Transverse colon (tissue), 4 donors: ENCODE measurements around the gene PRSS50. TPM values are rescaled to one million over a fixed set of nuclear protein-coding genes. Genes with fewer than 3 reads are reported as not detected.

Experiments used
- DNase-seq: peaks from one replicate; pipeline ENCODE4 v3.0.0-alpha.2; 2019
- H3K27ac ChIP-seq, 4 donors: fragments of 200-600 bp; sonication (generic); 2 replicates each; pipeline ENCODE4 v1.5.1; 2016 to 2018; ENCODE audit warnings: inconsistent platforms in 4 of 4
- H3K27me3 ChIP-seq: fragments of 200-600 bp; sonication (generic); 2 replicates; pipeline ENCODE4 v1.5.1; 2017; ENCODE audit warnings: inconsistent platforms
- H3K36me3 ChIP-seq, 4 donors: fragments of 200-600 bp; sonication (generic); 2 replicates each; pipeline ENCODE4 v1.5.1; 2017 to 2019; ENCODE audit warnings: inconsistent platforms in 4 of 4
- H3K4me1 ChIP-seq, 4 donors: fragments of 200-600 bp; sonication (generic); 2 replicates each; pipeline ENCODE4 v1.5.1; 2017 to 2020; ENCODE audit warnings: inconsistent platforms in 4 of 4
- H3K4me3 ChIP-seq, 4 donors: fragments of 200-600 bp; sonication (generic); 1 replicate in 1 of 4; 2 replicates in 3 of 4; pipeline versions ENCODE4 v1.5.1 to v1.6.1; 2017 to 2019; ENCODE audit warnings: inconsistent platforms in 4 of 4
- H3K9me3 ChIP-seq, 2 donors: fragments of 200-600 bp; sonication (generic); 2 replicates each; pipeline ENCODE4 v1.5.1; 2017 to 2019; ENCODE audit warnings: inconsistent platforms in 2 of 2
- EP300 ChIP-seq: sonication (generic); formaldehyde crosslinking; IDR thresholded peaks from one replicate; pipeline ENCODE4 v1.6.1; 2017; ENCODE audit warnings: antibody characterized with exemption, low read depth
- POLR2A ChIP-seq: fragments of 450-650 bp; IDR thresholded peaks from one replicate; pipeline ENCODE4 v1.6.1; 2016; ENCODE audit warnings: antibody characterized with exemption, mild to moderate bottlenecking, moderate library complexity
- POLR2AphosphoS5 ChIP-seq, 3 donors: sonication (generic); formaldehyde crosslinking; IDR thresholded peaks; one replicate each; pipeline ENCODE4 v1.6.1; 2016; ENCODE audit warnings: antibody characterized with exemption in 3 of 3
- WGBS, 2 donors: methylation state at CpG; one replicate each; pipeline ENCODE4 v1.1.5; 2018; ENCODE audit warnings: low coverage in 1 of 2; 5-methylcytosine and 5-hydroxymethylcytosine counted together
- in situ Hi-C, 4 donors: fragments of 200-750 bp; cut with MboI; loops; one replicate each; pipeline versions ENCODE4 v1.15.0 to v1.15.1; 2017; ENCODE audit warnings: low sequenced_read_pairs in 3 of 4, low pct_ligation_motif_present in 1 of 4, low pct_unique_long_range_greater_than_20kb in 1 of 4
- intact Hi-C: fragments of 100-400 bp; cut with DNase I; formaldehyde crosslinking; loops from one replicate; pipeline ENCODE4 v1.15.1; 2023; ENCODE audit warnings: low total_unique reads
- total RNA-seq, 4 donors: library from RNA; depleted of rRNA; stranded (reverse); fragments of >200 nt; gene quantifications; one replicate each; pipeline ENCODE4 v1.1.0, GENCODE V29; 2016
- TF ChIP-seq, protein P1 (sequence below), 5 experiments: fragments of 200-600 bp in 3 of 5; fragments of 450-650 bp in 2 of 5; sonication (generic) in 3 of 5; IDR thresholded peaks; 1 replicate in 2 of 5; 2 replicates in 3 of 5; pipeline ENCODE4 v1.5.1; 2016 to 2017; ENCODE audit warnings: antibody characterized with exemption in 5 of 5, inconsistent platforms in 3 of 5, mild to moderate bottlenecking in 2 of 5, moderate library complexity in 1 of 5

The PRSS50 gene
- total RNA-seq, 4 donors from 2014 or later, result 0.14 TPM; not detected in 3

DNA sequence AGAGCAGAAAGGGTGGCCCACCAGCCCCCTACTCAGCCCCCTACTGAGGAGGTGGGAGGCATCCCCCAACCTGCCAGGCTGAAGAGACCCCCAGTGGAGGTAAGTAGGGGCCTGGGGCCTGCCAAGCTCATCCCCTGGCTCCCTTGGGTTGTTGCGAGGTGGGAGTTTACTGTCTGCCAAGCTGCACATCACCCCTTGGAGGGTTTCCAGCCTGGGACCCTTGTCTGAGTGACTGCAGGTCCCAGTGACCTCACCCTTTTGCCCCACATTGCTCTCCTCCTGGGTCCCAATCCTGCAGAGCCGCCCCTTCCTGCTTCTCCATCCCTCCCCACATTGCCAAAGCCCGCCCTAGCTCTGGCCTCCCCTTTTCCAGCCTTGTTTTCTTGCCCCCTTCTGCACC lies 23.1 kb downstream of the PRSS50 start:
- no peak for TF ChIP-seq POLR2AphosphoS5 (IDR thresholded peaks at IDR 0.05)
- TF ChIP-seq EP300, result no peak
- no peak for TF ChIP-seq POLR2A
- TF ChIP-seq, protein P1, sequence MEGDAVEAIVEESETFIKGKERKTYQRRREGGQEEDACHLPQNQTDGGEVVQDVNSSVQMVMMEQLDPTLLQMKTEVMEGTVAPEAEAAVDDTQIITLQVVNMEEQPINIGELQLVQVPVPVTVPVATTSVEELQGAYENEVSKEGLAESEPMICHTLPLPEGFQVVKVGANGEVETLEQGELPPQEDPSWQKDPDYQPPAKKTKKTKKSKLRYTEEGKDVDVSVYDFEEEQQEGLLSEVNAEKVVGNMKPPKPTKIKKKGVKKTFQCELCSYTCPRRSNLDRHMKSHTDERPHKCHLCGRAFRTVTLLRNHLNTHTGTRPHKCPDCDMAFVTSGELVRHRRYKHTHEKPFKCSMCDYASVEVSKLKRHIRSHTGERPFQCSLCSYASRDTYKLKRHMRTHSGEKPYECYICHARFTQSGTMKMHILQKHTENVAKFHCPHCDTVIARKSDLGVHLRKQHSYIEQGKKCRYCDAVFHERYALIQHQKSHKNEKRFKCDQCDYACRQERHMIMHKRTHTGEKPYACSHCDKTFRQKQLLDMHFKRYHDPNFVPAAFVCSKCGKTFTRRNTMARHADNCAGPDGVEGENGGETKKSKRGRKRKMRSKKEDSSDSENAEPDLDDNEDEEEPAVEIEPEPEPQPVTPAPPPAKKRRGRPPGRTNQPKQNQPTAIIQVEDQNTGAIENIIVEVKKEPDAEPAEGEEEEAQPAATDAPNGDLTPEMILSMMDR (IDR thresholded peaks at IDR 0.05), result no peak
- in situ Hi-C loops (no loop called here), intact Hi-C loops (no loop called here)
- Histone ChIP-seq H3K9me3 (no peaks in the 10 kb centered on the region), H3K4me1 (peaks cover 11 to 60% (median 36%) of the 10 kb centered on the region in 4 donors), H3K27me3 (no peaks in the 10 kb centered on the region), H3K36me3 (no peaks in the 10 kb centered on the region), H3K4me3 (no peak overlapping the region), H3K27ac (peak overlapping the region in 1 of 4 donors; percentile 83)
- DNase-seq, result no peak
- WGBS, 2 donors, result 98 to 100% methylated on average over 2 to 3 of the region's 3 CpGs

DNA sequence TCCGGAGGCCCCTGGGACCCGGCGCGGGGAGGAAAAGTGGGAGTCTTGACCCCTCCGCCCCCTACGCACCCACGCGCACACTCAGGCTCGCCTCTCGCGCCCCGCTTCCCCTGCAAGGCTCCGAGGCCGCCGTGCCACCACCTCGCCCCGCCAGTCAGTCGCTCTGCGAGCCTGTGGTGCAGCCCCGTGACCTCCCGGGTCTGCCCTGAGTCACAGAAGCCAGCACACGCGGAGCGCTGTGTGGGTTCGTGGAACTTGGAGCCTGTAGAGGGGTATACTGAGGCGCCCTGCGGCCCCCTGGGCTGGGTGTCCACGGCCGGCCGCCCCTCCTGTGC lies 23.8 kb downstream of the PRSS50 start:
- peaks cover 11 to 60% (median 36%) of the 10 kb centered on the region in 4 donors for H3K4me1 ChIP-seq
- WGBS, 2 donors, result 1% methylated on average over 14 of the region's 30 CpGs; no CpG with 5 or more reads in 1 of the 2 donors
- in situ Hi-C loops, result no loop called here

DNA sequence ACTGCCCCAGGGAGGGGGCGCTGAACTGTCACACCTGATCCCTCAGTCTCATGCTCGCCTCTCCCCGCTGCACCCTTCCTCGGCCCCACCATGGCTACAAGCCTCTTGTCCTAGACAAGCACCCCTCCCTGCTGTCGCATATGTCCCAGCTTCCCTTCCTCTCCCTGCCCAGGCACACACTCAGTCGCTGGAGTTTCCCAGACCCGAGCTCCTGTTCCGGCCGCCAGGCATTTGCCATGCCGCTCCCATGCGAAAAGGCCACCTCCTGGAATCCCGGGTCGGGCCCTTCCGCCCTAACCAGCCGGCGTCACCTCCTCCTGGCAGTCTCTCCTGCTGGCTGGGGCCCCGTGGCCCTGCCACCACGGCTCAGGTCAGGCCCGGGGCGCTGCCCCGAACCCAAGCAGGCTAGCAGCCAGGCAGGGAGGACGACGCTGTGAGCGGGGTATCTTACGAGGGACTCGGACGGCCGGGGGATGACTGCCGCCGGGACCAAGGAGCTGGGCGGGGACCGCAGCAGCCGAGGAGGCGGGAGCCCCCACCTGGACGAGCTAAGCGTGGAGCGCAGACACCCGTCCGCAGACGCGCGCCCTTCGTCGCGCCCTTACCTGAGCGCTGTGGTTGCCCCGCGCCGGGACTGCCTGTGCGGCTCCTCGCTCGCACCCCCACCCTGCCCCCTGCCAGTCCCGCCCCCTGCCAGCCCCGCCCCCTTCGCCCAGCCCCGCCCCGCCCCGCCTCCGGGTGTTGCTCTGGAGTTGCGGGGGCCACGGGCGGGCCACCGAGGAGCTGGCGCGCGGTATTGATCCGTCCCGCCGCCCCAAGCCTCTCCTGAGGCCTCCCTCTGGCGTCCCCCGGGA lies 24.4 kb downstream of the PRSS50 start, which contains the start of gene ALS2CL:
Gene ALS2CL (minus strand): TSS at position 642 of the 854 bp plus-strand sequence. CDS start 4,239 bp downstream, outside the sequence.
- WGBS, 2 donors, result 1 to 20% methylated on average over 4 to 70 of the region's 71 CpGs
- H3K27ac ChIP-seq, result peak within 1 kb of the TSS; percentile 70 to 91 (median 86)
- peak; percentile 81 for DNase-seq
- no peaks in the 10 kb centered on the region for H3K36me3 ChIP-seq
- in situ Hi-C loops (no loop called here), intact Hi-C loops (no loop called here)
- H3K27me3 ChIP-seq, result no peaks in the 10 kb centered on the region
- no peaks in the 10 kb centered on the region for H3K9me3 ChIP-seq
- H3K4me1 ChIP-seq, result peaks cover 11 to 60% (median 36%) of the 10 kb centered on the region in 4 donors
- TF ChIP-seq POLR2AphosphoS5 (IDR thresholded peaks at IDR 0.05) (peak; percentile 74 to 90 (median 87)), POLR2A (peak; percentile 85), EP300 (no peak)
- TF ChIP-seq, protein P1 (IDR thresholded peaks at IDR 0.05), result no peak
- peak within 1 kb of the TSS; percentile 58 to 78 (median 68) for H3K4me3 ChIP-seq

More for the DNA sequence above, 23.8 kb downstream of the PRSS50 start:
- peak overlapping the region; percentile 70 to 91 (median 86) for H3K27ac ChIP-seq
- intact Hi-C loops, result no loop called here
- no peaks in the 10 kb centered on the region for H3K9me3 ChIP-seq
- no peaks in the 10 kb centered on the region for H3K27me3 ChIP-seq
- peak overlapping the region; percentile 58 to 78 (median 68) for H3K4me3 ChIP-seq
- H3K36me3 ChIP-seq, result no peaks in the 10 kb centered on the region
- peak; percentile 33 for DNase-seq
- TF ChIP-seq POLR2A (no peak), EP300 (no peak), POLR2AphosphoS5 (IDR thresholded peaks at IDR 0.05) (no peak)
- TF ChIP-seq, protein P1 (IDR thresholded peaks at IDR 0.05), result no peak

DNA sequence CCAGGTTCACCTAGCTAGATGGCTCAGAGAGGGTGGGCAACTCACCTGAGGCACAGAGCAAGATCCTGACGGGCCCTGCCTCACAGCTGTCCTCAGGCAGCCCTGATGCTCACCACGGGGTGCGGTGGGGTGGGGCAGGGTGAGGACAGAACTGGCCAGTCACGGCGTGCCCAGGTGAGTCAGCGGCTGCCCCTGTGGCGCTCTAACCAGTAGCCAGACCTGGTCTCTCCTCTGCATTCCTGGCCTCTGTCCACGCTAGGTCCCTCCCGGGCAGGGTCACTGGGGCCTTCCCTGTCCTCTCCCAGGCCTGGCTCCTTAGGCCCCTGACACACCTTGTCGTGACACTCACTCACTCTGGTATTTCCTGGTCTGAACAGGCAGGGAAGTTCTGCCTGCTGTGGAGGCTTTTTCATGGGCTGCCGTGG lies 25.1 kb downstream of the PRSS50 start:
- 40 to 50% methylated on average over 2 to 10 of the region's 11 CpGs for WGBS, 2 donors

More for the DNA sequence above, 25.1 kb downstream of the PRSS50 start:
- peak; percentile 78 for TF ChIP-seq POLR2A
- TF ChIP-seq, protein P1 (IDR thresholded peaks at IDR 0.05), result peak in 1 of 5 experiments; percentile 15
- TF ChIP-seq POLR2AphosphoS5 (IDR thresholded peaks at IDR 0.05), result peak; percentile 17 to 91 (median 84)
- no peak for TF ChIP-seq EP300
- H3K4me3 ChIP-seq, result peak overlapping the region in 3 of 4 donors; percentile 58 to 78 (median 64)
- H3K27ac ChIP-seq, result peak overlapping the region; percentile 70 to 91 (median 86)
- intact Hi-C loops (no loop called here), in situ Hi-C loops (no loop called here)
- no peaks in the 10 kb centered on the region for H3K27me3 ChIP-seq
- H3K4me1 ChIP-seq, result peaks cover 11 to 60% (median 36%) of the 10 kb centered on the region in 4 donors
- DNase-seq, result peak; percentile 92
- H3K9me3 ChIP-seq, result no peaks in the 10 kb centered on the region
- H3K36me3 ChIP-seq, result no peaks in the 10 kb centered on the region
